Medulla oblongata (tissue), 1 donor: ENCODE data around the gene GMPPB.
"Not testable (repeated sequence)": the region's sequence is repeated elsewhere in the genome, so short reads cannot be mapped to it uniquely, and the experiment has no call there.

Experiments used
- DNase-seq: peaks from one replicate; pipeline ENCODE4 v3.0.0-alpha.2; 2015; ENCODE audit errors: extremely low spot score

GMPPB gene

DNA sequence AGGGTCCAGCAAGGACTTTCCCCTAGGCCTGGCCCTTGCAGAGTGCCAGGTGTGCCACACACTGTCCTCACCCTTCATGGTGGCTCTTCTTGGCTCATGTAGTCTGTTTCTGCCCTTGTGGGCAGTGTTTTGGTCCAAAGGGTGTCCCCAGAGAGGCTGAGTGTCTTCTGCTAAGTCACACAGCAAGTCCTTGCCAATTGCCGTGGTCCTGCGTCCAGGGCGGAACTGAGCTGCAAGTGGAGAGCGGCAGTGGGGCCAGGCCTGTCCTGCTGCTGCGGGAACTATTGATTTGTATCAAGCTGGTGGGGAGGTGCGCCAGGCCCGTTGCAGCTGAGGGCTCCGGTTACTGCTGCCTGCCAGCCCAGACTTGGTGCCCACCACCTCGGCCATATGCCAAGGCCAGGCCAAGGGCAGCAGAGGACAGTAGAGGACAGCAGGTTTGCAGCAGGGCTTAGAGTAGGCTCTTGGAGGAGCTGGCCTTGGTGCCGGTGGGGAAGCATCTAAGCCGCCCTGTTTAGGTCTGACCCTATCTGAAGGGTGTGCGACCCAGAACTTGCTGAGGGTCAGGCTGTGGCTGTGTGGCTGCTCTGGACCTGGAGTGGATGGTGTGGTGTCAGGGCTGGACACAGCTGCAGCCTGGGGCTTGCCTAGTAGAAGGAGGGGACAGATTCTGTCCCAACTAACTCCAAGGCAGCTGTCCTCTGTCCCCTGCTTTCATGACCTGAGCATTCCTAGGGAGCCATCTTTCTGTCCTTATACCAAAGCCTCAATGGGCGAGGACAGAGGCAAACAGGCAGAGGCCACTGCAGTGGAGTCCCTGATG, 8.8 kb downstream of the GMPPB start:
- no peak for DNase-seq

GRCh38 chr3:49713336-49714105, 10.2 kb downstream of the GMPPB start:
- no peak for DNase-seq

- no peak for DNase-seq
Measured at GRCh38 chr3:49712631-49713317, 11.0 kb downstream of the GMPPB start.

DNA sequence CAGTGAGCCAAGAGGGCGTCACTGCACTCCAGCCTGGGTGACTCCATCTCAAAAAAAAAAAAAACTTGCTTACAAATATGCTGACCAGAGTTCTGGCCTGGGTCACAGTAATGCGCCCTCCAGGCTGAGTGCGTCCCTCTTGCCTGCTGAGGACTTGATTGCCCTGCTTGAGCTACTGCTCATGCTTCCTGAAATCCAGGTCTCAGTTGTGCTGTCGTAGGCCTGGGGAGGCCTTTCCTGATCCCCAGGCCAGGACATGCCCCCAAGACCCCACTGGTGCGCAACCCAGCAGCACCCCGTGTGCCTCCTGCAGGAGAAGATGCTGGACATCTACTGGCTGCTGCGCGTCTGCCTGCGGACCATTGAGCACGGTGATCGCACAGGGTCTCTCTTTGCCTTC, 11.6 kb downstream of the GMPPB start:
- no peak for DNase-seq

GRCh38 chr3:49711489-49711888, 12.3 kb downstream of the GMPPB start:
- DNase-seq: no peak

- DNase-seq: no peak
Measured at GRCh38 chr3:49709852-49710251, 13.9 kb downstream of the GMPPB start.

DNA sequence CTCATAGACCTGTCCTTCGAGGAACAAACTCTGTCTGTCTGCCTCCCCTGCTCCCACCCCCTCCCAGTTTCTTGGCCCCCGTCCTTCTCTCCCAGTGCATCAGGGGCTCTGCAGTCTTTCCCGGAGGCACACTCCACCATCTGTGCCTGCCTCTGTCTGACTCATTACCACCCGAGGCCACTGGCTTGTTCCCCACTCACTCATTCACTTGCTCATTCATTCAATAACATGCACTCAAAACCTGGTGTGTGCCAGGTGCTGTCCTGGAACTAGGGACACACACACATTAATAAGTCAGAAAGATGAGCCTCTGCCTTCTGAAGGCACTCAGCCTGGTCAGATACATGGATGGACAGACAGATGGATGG, 16.7 kb downstream of the GMPPB start:
- no peak for DNase-seq

- no peak for DNase-seq
Measured at GRCh38 chr3:49706456-49707112, 17.2 kb downstream of the GMPPB start.

- no peak for DNase-seq
Measured at GRCh38 chr3:49705390-49705960, 18.3 kb downstream of the GMPPB start.

GRCh38 chr3:49704629-49705028, 19.1 kb downstream of the GMPPB start:
- DNase-seq: no peak

DNA sequence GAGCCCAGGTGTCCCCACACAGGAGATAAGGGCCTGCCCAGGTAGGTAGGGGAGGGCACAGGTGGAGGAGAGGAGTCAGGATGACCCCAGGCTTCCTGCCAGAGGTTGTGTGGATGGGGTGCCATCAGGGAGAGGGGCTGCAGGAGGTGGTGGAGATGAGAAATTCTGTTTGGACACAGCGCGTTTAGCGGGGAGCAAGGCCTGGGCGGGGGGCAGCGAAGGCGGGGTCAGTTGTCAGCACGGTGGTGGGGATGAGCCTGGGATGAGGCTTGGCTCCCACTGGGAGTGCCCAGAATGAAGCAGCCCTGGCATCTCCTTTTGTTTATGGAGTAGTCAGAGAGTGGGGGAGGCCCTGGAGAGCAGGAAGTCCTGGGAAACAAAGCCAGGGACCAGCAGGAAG, 19.8 kb downstream of the GMPPB start:
- DNase-seq: no peak

- peak; percentile 79 for DNase-seq
Measured at GRCh38 chr3:49703443-49703927, 20.3 kb downstream of the GMPPB start.

GRCh38 chr3:49702672-49703071, 21.1 kb downstream of the GMPPB start:
- no peak for DNase-seq

DNA sequence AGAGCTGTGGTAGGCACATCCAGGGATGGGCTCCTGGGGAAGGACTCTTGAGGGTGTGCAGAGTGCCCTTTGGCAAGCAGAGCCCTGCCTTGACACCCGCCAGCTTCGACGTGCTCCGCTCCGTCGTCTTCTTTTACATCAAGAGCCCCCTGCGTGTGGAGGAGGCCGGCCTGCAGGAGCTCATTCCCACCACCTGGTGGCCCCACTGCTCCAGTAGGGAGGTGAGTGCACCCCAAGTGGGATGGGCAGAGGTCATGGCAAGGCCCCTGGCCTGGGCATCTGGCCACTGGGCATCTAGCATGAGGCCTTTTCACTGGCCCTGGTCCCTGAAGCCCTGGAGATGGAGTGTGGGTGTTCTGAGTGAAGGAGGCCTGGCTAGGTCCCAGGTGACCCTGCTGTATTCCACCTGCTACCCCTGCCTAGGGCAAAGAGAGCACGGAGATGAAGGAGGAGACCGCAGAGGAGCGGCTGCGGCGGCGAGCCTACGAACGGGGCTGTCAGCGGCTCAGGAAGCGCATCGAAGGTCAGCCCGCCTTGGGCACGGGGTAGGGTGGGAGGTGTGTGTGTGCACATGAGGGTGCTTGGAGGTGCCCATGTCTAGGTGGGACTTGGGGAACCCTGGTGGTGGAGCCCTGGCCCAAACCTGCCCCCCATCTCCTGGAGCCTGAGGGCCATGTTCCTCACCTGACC, 22.2 kb downstream of the GMPPB start:
- no peak for DNase-seq

- no peak for DNase-seq
Measured at GRCh38 chr3:49700453-49701128, 23.2 kb downstream of the GMPPB start.

GRCh38 chr3:49700014-49700413, 23.7 kb downstream of the GMPPB start:
- DNase-seq: no peak

GRCh38 chr3:49699281-49699979, 24.3 kb downstream of the GMPPB start:
- DNase-seq: no peak

- DNase-seq: not testable (repeated sequence)
Measured at GRCh38 chr3:49695350-49696015, 28.3 kb downstream of the GMPPB start.

GRCh38 chr3:49694409-49695070, 29.2 kb downstream of the GMPPB start:
- DNase-seq: not testable (repeated sequence)
